Breast epithelium (tissue), 4 donors: ENCODE measurements around the gene IL24. TPM values are rescaled to one million over a fixed set of nuclear protein-coding genes. Genes with fewer than 3 reads are reported as not detected.
"Not testable (repeated sequence)": the region's sequence is repeated elsewhere in the genome, so short reads cannot be mapped to it uniquely, and the experiment has no call there.

Experiments used
- DNase-seq, 2 donors: peaks; one replicate each; pipeline ENCODE4 v3.0.0-alpha.2; 2019; ENCODE audit warnings: low spot score in 2 of 2
- H3K27ac ChIP-seq, 2 donors: fragments of 200-600 bp; sonication (generic) in 1 of 2; one replicate each; pipeline ENCODE4 v1.5.1; 2016 to 2019; ENCODE audit warnings: mild to moderate bottlenecking in 1 of 2
- H3K27me3 ChIP-seq, 2 donors: fragments of 200-600 bp; sonication (generic) in 1 of 2; one replicate each; pipeline versions ENCODE4 v1.5.1 to v1.6.0; 2017 to 2019; ENCODE audit warnings: control low read depth in 1 of 2, mild to moderate bottlenecking in 1 of 2
- H3K36me3 ChIP-seq: fragments of 200-600 bp; one replicate; pipeline ENCODE4 v1.5.1; 2019
- H3K4me1 ChIP-seq, 2 donors: fragments of 200-600 bp; sonication (generic); one replicate each; pipeline ENCODE4 v1.5.1; 2016 to 2019; ENCODE audit warnings: control low read depth in 1 of 2
- H3K4me3 ChIP-seq, 3 donors: fragments of 200-600 bp; sonication (generic); 1 replicate in 2 of 3; 2 replicates in 1 of 3; pipeline ENCODE4 v1.5.1; 2016 to 2019; ENCODE audit warnings: mild to moderate bottlenecking in 3 of 3, moderate library complexity in 2 of 3
- H3K9me3 ChIP-seq, 2 donors: fragments of 200-600 bp; sonication (generic) in 1 of 2; one replicate each; pipeline ENCODE4 v1.5.1; 2016 to 2019; ENCODE audit warnings: control low read depth in 1 of 2
- POLR2A ChIP-seq: fragments of 450-650 bp; IDR thresholded peaks from one replicate; pipeline ENCODE4 v1.6.1; 2016; ENCODE audit warnings: antibody characterized with exemption, mild to moderate bottlenecking, moderate library complexity
- POLR2AphosphoS5 ChIP-seq, 3 donors: sonication (generic); formaldehyde crosslinking; IDR thresholded peaks; one replicate each; pipeline ENCODE4 v1.6.1; 2017; ENCODE audit warnings: antibody characterized with exemption in 3 of 3
- intact Hi-C: fragments of 100-400 bp; cut with DNase I; formaldehyde crosslinking; loops from one replicate; pipeline ENCODE4 v1.15.1; 2023; ENCODE audit warnings: low total_unique reads
- total RNA-seq, 3 donors: library from RNA; depleted of rRNA; stranded (reverse); fragments of >200 nt; gene quantifications; one replicate each; pipeline ENCODE4 v1.1.0, GENCODE V29; 2016
- TF ChIP-seq, protein P1 (sequence below), 3 donors: fragments of 450-650 bp; IDR thresholded peaks; one replicate each; pipeline ENCODE4 v1.5.1; 2016 to 2017; ENCODE audit warnings: antibody characterized with exemption in 3 of 3, mild to moderate bottlenecking in 3 of 3, moderate library complexity in 3 of 3

The IL24 gene
- under 1 TPM in 1 of 3 donors, not detected in 2; 0.59 TPM for total RNA-seq

DNA sequence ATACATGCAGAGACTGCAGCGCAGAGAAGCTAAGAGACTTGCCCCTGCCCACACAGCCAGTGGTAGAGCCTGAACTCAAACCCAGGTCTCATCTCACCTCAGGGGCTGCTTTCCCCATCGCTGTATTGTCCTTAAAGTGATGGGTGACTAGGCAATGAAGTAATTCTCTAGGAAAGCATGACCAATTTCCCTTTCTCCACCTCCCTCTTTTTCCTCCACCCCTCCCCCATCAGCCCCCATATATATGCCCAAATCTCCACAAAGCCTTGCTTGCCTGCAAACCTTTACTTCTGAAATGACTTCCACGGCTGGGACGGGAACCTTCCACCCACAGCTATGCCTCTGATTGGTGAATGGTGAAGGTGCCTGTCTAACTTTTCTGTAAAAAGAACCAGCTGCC lies at the start of gene IL24:
Gene IL24, plus strand, starts transcription at position 269 of the 400 bp plus-strand sequence. CDS start 390 bp downstream, outside the sequence.
- H3K9me3 ChIP-seq, result no peaks in the 10 kb centered on the region
- TF ChIP-seq, protein P1, sequence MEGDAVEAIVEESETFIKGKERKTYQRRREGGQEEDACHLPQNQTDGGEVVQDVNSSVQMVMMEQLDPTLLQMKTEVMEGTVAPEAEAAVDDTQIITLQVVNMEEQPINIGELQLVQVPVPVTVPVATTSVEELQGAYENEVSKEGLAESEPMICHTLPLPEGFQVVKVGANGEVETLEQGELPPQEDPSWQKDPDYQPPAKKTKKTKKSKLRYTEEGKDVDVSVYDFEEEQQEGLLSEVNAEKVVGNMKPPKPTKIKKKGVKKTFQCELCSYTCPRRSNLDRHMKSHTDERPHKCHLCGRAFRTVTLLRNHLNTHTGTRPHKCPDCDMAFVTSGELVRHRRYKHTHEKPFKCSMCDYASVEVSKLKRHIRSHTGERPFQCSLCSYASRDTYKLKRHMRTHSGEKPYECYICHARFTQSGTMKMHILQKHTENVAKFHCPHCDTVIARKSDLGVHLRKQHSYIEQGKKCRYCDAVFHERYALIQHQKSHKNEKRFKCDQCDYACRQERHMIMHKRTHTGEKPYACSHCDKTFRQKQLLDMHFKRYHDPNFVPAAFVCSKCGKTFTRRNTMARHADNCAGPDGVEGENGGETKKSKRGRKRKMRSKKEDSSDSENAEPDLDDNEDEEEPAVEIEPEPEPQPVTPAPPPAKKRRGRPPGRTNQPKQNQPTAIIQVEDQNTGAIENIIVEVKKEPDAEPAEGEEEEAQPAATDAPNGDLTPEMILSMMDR (IDR thresholded peaks at IDR 0.05), result no peak
- TF ChIP-seq POLR2A (no peak), POLR2AphosphoS5 (IDR thresholded peaks at IDR 0.05) (no peak)
- no peaks in the 10 kb centered on the region for H3K36me3 ChIP-seq
- no peak within 1 kb of the TSS for H3K4me3 ChIP-seq
- no peaks in the 10 kb centered on the region for H3K4me1 ChIP-seq
- no peak for DNase-seq
- intact Hi-C loops, result no loop called here
- H3K27ac ChIP-seq, result peak within 1 kb of the TSS in 1 of 2 donors; percentile 53
- no peaks in the 10 kb centered on the region for H3K27me3 ChIP-seq

DNA sequence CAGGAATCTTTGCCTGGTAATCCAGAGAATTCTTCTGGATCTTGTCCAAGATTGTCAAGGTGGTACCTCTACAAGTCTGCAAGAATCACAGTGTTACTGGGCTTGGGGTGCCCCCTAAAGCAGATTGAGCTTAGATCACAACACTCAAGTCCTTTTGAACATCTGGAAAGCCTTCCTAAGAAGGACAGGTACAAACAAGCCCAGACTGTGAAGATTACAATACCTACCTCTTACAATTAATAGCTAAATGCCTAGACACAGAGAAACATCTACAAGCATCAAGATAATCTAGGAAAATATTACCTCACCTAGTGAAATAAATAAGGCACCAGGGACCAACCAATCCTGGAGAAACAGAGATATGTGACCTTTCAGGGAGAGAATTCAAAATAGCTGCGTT lies 49.3 kb upstream of the IL24 start:
- no peak for DNase-seq
- H3K4me3 ChIP-seq, result no peak overlapping the region
- H3K36me3 ChIP-seq, result no peaks in the 10 kb centered on the region
- no peaks in the 10 kb centered on the region for H3K27me3 ChIP-seq
- intact Hi-C loops, result no loop called here
- no peaks in the 10 kb centered on the region for H3K4me1 ChIP-seq
- no peak for TF ChIP-seq POLR2A
- TF ChIP-seq, protein P1 (IDR thresholded peaks at IDR 0.05), result no peak
- no peak overlapping the region for H3K27ac ChIP-seq
- peaks cover 0 to 5% of the 10 kb centered on the region in 2 donors for H3K9me3 ChIP-seq

DNA sequence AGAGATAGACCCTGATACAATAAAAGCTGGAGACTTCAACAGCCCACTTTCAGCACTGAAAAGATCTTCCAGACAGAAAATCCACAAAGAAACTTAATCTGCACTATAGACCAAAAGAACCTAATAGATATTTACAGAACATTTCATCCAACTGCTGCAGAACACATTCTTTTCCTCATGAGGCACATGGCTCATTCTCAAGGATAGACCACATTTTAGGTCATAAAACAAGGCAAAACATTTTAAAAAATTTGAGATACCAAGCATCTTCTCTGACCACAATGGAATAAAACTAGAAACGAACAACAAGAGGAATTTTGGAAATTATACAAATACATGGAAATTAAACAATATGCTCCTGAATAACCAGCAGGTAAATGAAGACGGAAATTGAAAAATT lies 46.8 kb upstream of the IL24 start:
- H3K9me3 ChIP-seq, result peaks cover 0 to 5% of the 10 kb centered on the region in 2 donors
- intact Hi-C loops, result no loop called here
- no peak for DNase-seq
- H3K4me1 ChIP-seq, result no peaks in the 10 kb centered on the region
- H3K27ac ChIP-seq, result no peak overlapping the region
- H3K27me3 ChIP-seq, result no peaks in the 10 kb centered on the region
- no peaks in the 10 kb centered on the region for H3K36me3 ChIP-seq
- no peak overlapping the region for H3K4me3 ChIP-seq
- TF ChIP-seq, protein P1 (IDR thresholded peaks at IDR 0.05), result no peak
- TF ChIP-seq POLR2A (no peak), POLR2AphosphoS5 (IDR thresholded peaks at IDR 0.05) (no peak)

- Histone ChIP-seq H3K27me3 (no peaks in the 10 kb centered on the region), H3K4me1 (no peaks in the 10 kb centered on the region), H3K27ac (no peak overlapping the region), H3K36me3 (no peaks in the 10 kb centered on the region), H3K9me3 (peaks cover 0 to 5% of the 10 kb centered on the region in 2 donors), H3K4me3 (no peak overlapping the region)
- TF ChIP-seq POLR2A (no peak), POLR2AphosphoS5 (IDR thresholded peaks at IDR 0.05) (no peak)
- TF ChIP-seq, protein P1 (IDR thresholded peaks at IDR 0.05), result no peak
- intact Hi-C loops, result no loop called here
- DNase-seq, result no peak
Observed at GRCh38 chr1:206851341-206852010, 45.8 kb upstream of the IL24 start.

- intact Hi-C loops, result not testable (repeated sequence)
Observed at GRCh38 chr1:206852662-206853061, 44.6 kb upstream of the IL24 start.

DNA sequence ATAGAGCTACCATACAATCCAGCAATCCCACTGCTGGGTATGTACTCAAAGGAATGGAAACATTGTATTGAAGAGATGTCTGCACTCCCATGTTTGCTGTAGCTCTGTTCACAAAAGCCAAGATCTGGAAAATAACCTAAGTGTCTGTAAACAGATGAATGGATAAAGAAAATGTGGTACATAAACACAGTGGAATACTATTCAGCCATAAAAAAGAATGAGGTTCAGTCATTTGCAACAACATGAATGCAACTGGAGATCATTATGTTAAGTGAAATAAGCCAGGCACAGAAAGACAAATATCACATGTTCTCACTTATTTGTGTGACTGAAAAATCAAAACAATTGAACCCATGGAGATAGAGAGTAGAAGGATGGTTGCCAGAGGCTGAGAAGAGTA lies 43.5 kb upstream of the IL24 start:
- H3K4me1 ChIP-seq, DNase-seq, H3K9me3 ChIP-seq, H3K27me3 ChIP-seq, H3K27ac ChIP-seq, intact Hi-C loops, H3K4me3 ChIP-seq, H3K36me3 ChIP-seq: not testable (repeated sequence)

More at GRCh38 chr1:206852662-206853061, 44.6 kb upstream of the IL24 start:
- H3K9me3 ChIP-seq, DNase-seq, H3K4me3 ChIP-seq, H3K27me3 ChIP-seq, H3K27ac ChIP-seq, H3K4me1 ChIP-seq, H3K36me3 ChIP-seq: not testable (repeated sequence)
